Ecto neural progenitor cell (in vitro differentiated cells): ENCODE results near the gene RASA3.

Experiments
- DNase-seq: peaks from one replicate; pipeline ENCODE4 v3.0.0-alpha.2; 2018; ENCODE audit warnings: low spot score

Gene RASA3

GRCh38 chr13:114054830-114055439 lies 77.5 kb downstream of the RASA3 start:
- no peak for DNase-seq

GRCh38 chr13:114054264-114054663 lies 78.2 kb downstream of the RASA3 start:
- no peak for DNase-seq

- DNase-seq: no peak
Observed at GRCh38 chr13:114053026-114053425, 79.4 kb downstream of the RASA3 start.

GRCh38 chr13:114050536-114051450 lies 81.6 kb downstream of the RASA3 start:
- DNase-seq: no peak

GRCh38 chr13:114049626-114050101 lies 82.8 kb downstream of the RASA3 start:
- no peak for DNase-seq

GRCh38 chr13:114049026-114049425 lies 83.4 kb downstream of the RASA3 start:
- no peak for DNase-seq

GRCh38 chr13:114048443-114048842 lies 84.0 kb downstream of the RASA3 start:
- DNase-seq: no peak

- no peak for DNase-seq
Observed at GRCh38 chr13:114047358-114047881, 85.0 kb downstream of the RASA3 start.

- DNase-seq: no peak
Observed at GRCh38 chr13:114046431-114046975, 85.9 kb downstream of the RASA3 start.

- no peak for DNase-seq
Observed at GRCh38 chr13:114045113-114045735, 87.2 kb downstream of the RASA3 start.

GRCh38 chr13:114044486-114044885 lies 87.9 kb downstream of the RASA3 start:
- DNase-seq: no peak

GRCh38 chr13:114043421-114044053 lies 88.9 kb downstream of the RASA3 start:
- DNase-seq: peak; percentile 69

- no peak for DNase-seq
Observed at GRCh38 chr13:114042066-114042815, 90.2 kb downstream of the RASA3 start.

- no peak for DNase-seq
Observed at GRCh38 chr13:114041493-114041892, 90.9 kb downstream of the RASA3 start.

GRCh38 chr13:114039471-114040141 lies 92.8 kb downstream of the RASA3 start:
- DNase-seq: no peak

GRCh38 chr13:114038900-114039299 lies 93.5 kb downstream of the RASA3 start:
- DNase-seq: no peak

- DNase-seq: no peak
Observed at GRCh38 chr13:114038211-114038613, 94.2 kb downstream of the RASA3 start.

- DNase-seq: no peak
Observed at GRCh38 chr13:114037674-114038073, 94.7 kb downstream of the RASA3 start.

GRCh38 chr13:114035583-114036531 lies 96.6 kb downstream of the RASA3 start:
- DNase-seq: no peak
